ENCODE measurements around the gene P2RX6.
A peak's percentile ranks its signal among the peaks of the same experiment; 100 is the strongest.

P2RX6 gene

DNA sequence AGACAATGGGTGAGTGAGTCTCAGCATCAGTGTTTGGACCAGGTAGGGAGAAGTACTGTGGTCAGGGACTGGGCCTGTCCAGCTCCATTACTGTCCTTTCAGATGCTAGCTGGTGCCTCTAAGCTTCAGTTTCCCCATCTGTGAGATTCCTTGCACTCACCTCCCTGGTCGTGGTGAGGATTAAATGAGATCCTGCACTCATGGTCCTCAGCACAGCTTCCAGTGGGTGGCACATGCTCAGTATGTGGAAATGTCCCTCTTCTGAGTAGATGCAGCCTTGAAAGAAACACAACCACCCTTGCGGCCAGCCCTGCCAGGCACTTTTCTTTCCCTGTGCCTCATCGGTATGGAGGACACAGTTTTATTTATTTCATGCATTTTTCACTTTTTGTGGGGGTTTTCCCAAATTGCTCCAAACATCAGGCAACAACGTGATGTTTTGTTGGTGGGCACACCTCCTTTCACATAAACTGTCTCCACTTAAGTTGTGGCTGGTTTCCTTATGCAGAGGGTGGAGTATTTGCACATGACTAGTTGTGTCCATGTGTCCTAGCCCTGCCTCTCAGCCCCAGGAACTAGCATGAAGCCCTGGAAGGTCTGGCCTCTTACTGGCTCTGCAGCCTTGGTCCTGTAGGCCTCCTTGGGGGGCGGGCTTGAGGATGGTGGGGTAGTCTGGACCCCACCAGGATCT, 31.7 kb upstream of the P2RX6 start:
- no peak for DNase-seq (ENCODE audit: extremely low spot score)
- no peak for TF ChIP-seq L3MBTL2 (conservative IDR thresholded peaks at IDR 0.05)
- TF ChIP-seq, protein P1, sequence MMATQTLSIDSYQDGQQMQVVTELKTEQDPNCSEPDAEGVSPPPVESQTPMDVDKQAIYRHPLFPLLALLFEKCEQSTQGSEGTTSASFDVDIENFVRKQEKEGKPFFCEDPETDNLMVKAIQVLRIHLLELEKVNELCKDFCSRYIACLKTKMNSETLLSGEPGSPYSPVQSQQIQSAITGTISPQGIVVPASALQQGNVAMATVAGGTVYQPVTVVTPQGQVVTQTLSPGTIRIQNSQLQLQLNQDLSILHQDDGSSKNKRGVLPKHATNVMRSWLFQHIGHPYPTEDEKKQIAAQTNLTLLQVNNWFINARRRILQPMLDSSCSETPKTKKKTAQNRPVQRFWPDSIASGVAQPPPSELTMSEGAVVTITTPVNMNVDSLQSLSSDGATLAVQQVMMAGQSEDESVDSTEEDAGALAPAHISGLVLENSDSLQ (IDR thresholded peaks at IDR 0.05), result no peak
- no peak for TF ChIP-seq HDGF (IDR thresholded peaks at IDR 0.05; ENCODE audit: borderline replicate concordance)
- TF ChIP-seq LEF1 (IDR thresholded peaks at IDR 0.05; ENCODE audit: borderline replicate concordance), result no peak
- no peak for TF ChIP-seq ZNF384 (IDR thresholded peaks at IDR 0.05)
- TF ChIP-seq FOXK2 (IDR thresholded peaks at IDR 0.05), result no peak
- TF ChIP-seq FOXM1 (IDR thresholded peaks at IDR 0.05; ENCODE audit: borderline replicate concordance), result no peak
- no peak for TF ChIP-seq SP1 (IDR thresholded peaks at IDR 0.05)
- no peak for TF ChIP-seq FOXA1 (IDR thresholded peaks at IDR 0.05)
- ChIA-PET CTCF (interaction anchor here (1.1 kb wide), 1 partner anchor 120 kb away, joined by 7 read pairs; no protein-coding TSS in a partner anchor), POLR2A (interaction anchor here (1.6 to 4.1 kb wide), 6 partner anchors 13 to 119 kb away, joined by 9 to 121 read pairs (median 27); partner anchors contain the start of genes AIFM3 and THAP7)

DNA sequence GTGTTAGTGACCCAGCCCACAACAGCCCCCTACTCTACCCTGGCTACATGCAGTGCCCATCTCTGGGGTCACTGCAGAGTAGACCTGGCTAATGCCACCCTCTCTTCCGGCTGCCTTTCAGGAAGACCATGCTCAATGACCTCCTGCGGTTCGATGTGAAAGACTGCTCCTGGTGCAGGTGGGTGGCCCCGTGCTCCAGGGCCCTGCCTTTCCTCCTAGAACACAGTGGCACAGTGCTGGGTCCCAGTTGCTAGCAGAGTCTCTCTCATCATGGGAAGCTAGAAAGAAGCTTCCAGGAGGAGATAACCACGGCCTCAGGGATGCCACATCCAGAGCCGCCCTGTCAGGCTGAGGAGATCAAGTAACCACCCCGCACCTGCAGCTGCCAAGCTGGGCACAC, 29.2 kb upstream of the P2RX6 start:
- ChIA-PET POLR2A (interaction anchor here (2.4 kb wide), 1 partner anchor 17 kb away, joined by 5 read pairs; the partner anchor contains the start of gene THAP7), CTCF (no interaction called here)
- TF ChIP-seq LEF1 (IDR thresholded peaks at IDR 0.05; ENCODE audit: borderline replicate concordance) (no peak), FOXM1 (IDR thresholded peaks at IDR 0.05; ENCODE audit: borderline replicate concordance) (no peak), ZNF384 (IDR thresholded peaks at IDR 0.05) (no peak), L3MBTL2 (conservative IDR thresholded peaks at IDR 0.05) (no peak), SUZ12 (IDR thresholded peaks at IDR 0.05) (no peak), FOXK2 (IDR thresholded peaks at IDR 0.05) (no peak), ELF4 (IDR thresholded peaks at IDR 0.05) (no peak), TARDBP (IDR thresholded peaks at IDR 0.05) (no peak), ARNT (IDR thresholded peaks at IDR 0.05) (no peak), SP1 (IDR thresholded peaks at IDR 0.05) (no peak), NFRKB (IDR thresholded peaks at IDR 0.05) (no peak), FOXA1 (IDR thresholded peaks at IDR 0.05) (no peak), HDGF (IDR thresholded peaks at IDR 0.05; ENCODE audit: borderline replicate concordance) (no peak), CTBP1 (IDR thresholded peaks at IDR 0.05; ENCODE audit: borderline replicate concordance) (no peak), BHLHE40 (IDR thresholded peaks at IDR 0.05; ENCODE audit: borderline replicate concordance) (no peak)
- TF ChIP-seq, protein P1 (IDR thresholded peaks at IDR 0.05), result no peak
- DNase-seq (ENCODE audit: extremely low spot score), result no peak

DNA sequence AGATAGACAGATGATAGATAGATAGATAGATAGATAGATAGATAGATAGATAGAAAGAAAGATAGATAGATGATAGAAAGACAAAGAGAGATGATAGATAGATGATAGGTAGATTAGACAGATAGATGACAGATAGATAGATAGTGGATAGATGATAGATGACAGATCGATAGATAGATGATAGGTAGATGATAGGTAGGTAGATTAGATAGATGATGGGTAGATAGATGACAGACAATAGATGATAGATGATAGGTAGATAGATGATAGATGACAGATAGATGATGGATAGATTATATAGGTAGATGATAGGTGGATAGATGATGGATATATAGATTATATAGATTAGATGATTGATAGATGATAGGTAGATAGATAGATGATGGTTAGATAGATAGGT, 28.6 kb upstream of the P2RX6 start:
- ChIA-PET POLR2A (interaction anchor here (2.4 kb wide), 1 partner anchor 16 kb away, joined by 5 read pairs; the partner anchor contains the start of gene THAP7), CTCF (interaction anchor here (0.6 kb wide), 1 partner anchor 141 kb away, joined by 3 read pairs; no protein-coding TSS in a partner anchor)
- no peak for DNase-seq (ENCODE audit: extremely low spot score)
- TF ChIP-seq LEF1 (IDR thresholded peaks at IDR 0.05; ENCODE audit: borderline replicate concordance) (no peak), TARDBP (IDR thresholded peaks at IDR 0.05) (no peak), SUZ12 (IDR thresholded peaks at IDR 0.05) (no peak), FOXM1 (IDR thresholded peaks at IDR 0.05; ENCODE audit: borderline replicate concordance) (no peak), CTBP1 (IDR thresholded peaks at IDR 0.05; ENCODE audit: borderline replicate concordance) (peak; percentile 50; the same call in 1 of the 2 replicates), HDGF (IDR thresholded peaks at IDR 0.05; ENCODE audit: borderline replicate concordance) (no peak), BHLHE40 (IDR thresholded peaks at IDR 0.05; ENCODE audit: borderline replicate concordance) (no peak), FOXK2 (IDR thresholded peaks at IDR 0.05) (no peak), L3MBTL2 (conservative IDR thresholded peaks at IDR 0.05) (no peak; the same call in 1 of the 2 replicates), FOXA1 (IDR thresholded peaks at IDR 0.05) (no peak)
- TF ChIP-seq, protein P1 (IDR thresholded peaks at IDR 0.05), result peak; percentile 75

DNA sequence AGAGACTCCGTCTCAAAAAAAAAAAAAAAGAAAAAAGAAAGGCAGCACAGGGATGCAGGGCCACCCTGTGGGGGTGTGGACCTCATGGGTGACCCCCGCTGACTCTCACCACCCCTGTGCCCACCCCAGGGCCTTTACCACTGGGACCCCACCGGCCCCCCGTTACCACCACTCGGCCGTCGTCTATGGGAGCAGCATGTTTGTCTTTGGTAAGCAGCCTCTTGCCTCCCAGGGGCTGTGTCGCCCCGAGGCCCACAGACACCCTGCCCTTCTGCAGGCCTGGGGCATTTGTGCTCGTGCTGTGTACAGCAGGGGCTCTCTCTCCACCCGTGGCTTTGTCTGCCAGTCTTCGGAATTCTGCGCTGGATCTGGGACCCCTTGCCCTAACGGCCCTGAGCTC, 27.6 kb upstream of the P2RX6 start:
- no peak for TF ChIP-seq BHLHE40 (IDR thresholded peaks at IDR 0.05; ENCODE audit: borderline replicate concordance)
- TF ChIP-seq FOXK2 (IDR thresholded peaks at IDR 0.05), result no peak
- no peak for TF ChIP-seq SP1 (IDR thresholded peaks at IDR 0.05)
- no peak for TF ChIP-seq ELF4 (IDR thresholded peaks at IDR 0.05)
- no peak for TF ChIP-seq HDGF (IDR thresholded peaks at IDR 0.05; ENCODE audit: borderline replicate concordance)
- TF ChIP-seq LEF1 (IDR thresholded peaks at IDR 0.05; ENCODE audit: borderline replicate concordance), result no peak
- TF ChIP-seq, protein P1 (IDR thresholded peaks at IDR 0.05), result no peak
- TF ChIP-seq CTBP1 (IDR thresholded peaks at IDR 0.05; ENCODE audit: borderline replicate concordance), result no peak
- no peak for TF ChIP-seq FOXA1 (IDR thresholded peaks at IDR 0.05)
- no peak for TF ChIP-seq NFRKB (IDR thresholded peaks at IDR 0.05)
- no peak for TF ChIP-seq TARDBP (IDR thresholded peaks at IDR 0.05)
- no peak for TF ChIP-seq ARNT (IDR thresholded peaks at IDR 0.05)
- no peak for TF ChIP-seq ZNF384 (IDR thresholded peaks at IDR 0.05)
- TF ChIP-seq SUZ12 (IDR thresholded peaks at IDR 0.05), result no peak
- no peak for TF ChIP-seq L3MBTL2 (conservative IDR thresholded peaks at IDR 0.05)
- no peak for TF ChIP-seq FOXM1 (IDR thresholded peaks at IDR 0.05; ENCODE audit: borderline replicate concordance)
- no peak for DNase-seq (ENCODE audit: extremely low spot score)
- ChIA-PET CTCF (no interaction called here), POLR2A (interaction anchor here (1.4 to 2.4 kb wide), 2 partner anchors 10 to 15 kb away, joined by 3 to 5 read pairs; partner anchors contain the start of gene THAP7)
